GM18868 (cell line): Measurements from ENCODE around the gene CRTAP.
"Not testable (repeated sequence)": the region's sequence is repeated elsewhere in the genome, so short reads cannot be mapped to it uniquely, and the experiment has no call there.

Experiments used
- ATAC-seq: cut with Tn5 transposase; IDR thresholded peaks from one replicate; pipeline ENCODE4 v1.9.1; 2021; ENCODE audit warnings: mild to moderate bottlenecking, moderate library complexity; ENCODE audit not compliant: unreplicated experiment

CRTAP gene

DNA sequence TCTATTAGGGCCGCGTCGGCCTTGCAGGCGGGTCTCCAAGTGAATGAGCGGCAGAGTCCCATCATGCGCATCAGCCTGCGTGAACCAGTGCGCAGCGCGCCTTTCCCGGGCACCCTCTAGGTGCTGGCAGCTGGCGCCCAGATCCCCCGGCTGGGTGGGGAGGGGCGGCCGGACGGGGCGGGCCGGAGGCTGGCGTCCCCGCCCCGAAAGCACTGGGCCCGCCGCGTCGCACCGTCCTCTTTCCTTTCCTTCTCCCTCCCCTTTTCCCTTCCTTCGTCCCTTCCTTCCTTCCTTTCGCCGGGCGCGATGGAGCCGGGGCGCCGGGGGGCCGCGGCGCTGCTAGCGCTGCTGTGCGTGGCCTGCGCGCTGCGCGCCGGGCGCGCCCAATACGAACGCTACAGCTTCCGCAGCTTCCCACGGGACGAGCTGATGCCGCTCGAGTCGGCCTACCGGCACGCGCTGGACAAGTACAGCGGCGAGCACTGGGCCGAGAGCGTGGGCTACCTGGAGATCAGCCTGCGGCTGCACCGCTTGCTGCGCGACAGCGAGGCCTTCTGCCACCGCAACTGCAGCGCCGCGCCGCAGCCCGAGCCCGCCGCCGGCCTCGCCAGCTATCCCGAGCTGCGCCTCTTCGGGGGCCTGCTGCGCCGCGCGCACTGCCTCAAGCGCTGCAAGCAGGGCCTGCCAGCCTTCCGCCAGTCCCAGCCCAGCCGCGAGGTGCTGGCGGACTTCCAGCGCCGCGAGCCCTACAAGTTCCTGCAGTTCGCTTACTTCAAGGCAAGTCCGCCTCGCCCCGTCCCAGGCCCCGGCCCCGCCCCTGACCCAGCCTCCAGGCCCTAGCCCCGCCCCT lies at the start of gene CRTAP:
TSS of gene CRTAP (plus strand) at position 243 of the 850 bp plus-strand sequence. CDS start at position 307, 64 bp downstream.
- peak; percentile 78 for ATAC-seq

DNA sequence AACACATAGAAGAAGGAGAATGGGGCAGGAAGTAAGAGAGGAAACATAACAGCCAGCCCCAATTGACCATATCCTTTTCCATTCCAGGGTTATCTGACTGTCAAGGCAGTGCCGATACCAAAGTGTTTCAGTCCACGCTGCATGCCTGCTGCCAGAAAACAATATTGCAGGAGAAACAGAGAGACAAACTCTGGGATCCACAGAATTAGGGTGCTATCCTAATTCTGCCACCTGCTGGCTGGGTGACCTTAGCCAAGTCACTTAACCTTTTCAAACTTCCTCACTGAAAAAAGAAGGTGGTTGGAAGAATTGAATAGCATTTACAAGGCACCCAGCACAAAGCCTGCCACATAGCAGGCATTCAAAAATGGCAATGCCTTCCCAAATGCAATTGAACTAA lies 48.9 kb upstream of the CRTAP start:
- no peak for ATAC-seq

- no peak for ATAC-seq
Measured at GRCh38 chr3:33067484-33067883, 46.3 kb upstream of the CRTAP start.

DNA sequence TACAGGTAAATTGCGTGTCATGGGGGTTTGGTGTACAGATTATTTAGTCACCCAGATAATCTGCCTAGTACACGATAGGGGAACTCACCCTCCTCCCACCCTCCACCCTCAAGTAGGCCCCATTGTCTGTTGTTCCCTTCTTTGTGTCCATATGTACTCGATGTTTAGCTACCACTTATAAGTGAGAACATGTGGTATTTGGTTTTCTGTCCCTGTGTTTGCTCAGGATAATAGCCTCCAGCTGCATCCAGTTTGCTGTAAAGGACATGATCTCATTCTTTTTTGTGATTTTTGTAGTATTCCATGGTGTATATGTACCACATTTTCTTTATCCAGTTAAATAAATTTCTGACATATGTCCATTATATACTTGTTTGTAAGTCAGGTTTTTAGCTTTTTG lies 44.0 kb upstream of the CRTAP start:
- ATAC-seq = not testable (repeated sequence)

DNA sequence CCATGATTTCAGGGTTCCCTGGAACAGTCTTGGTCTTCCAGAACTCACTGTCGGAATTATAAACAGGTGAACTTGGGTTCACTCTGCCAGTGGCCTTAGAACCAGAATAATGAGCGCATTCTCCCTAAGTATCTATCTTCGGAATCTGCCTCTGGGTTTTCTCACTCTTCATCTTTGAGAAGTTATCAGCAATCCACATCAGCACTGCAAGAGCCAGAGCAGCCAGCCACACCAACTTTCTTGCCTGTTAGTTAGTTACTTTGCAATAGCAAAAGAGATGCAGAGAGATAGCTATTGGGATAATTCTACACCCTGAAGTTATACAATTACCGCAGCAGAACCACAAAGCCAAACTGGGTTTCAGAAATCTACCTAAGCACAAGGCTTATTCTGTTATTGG lies 42.6 kb upstream of the CRTAP start:
- ATAC-seq = no peak

DNA sequence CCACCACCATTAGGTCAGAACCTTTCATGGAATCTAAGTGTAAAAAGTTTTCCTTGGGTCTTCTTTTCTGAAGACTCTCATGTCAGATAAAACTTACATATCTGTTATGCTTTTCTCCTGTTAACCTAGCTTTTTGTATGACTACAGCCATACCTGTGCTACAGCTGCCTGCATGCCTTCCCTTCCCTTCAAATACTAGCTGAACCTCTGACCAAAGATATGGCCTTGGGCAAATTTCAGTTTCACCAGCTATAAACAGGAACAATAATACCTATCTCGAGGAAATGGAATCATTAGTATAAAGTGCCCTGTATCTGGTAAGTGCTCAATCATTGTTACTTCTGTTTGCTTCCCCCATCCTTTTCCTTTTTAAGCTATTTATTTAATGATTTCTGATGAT lies 41.9 kb upstream of the CRTAP start:
- no peak for ATAC-seq

DNA sequence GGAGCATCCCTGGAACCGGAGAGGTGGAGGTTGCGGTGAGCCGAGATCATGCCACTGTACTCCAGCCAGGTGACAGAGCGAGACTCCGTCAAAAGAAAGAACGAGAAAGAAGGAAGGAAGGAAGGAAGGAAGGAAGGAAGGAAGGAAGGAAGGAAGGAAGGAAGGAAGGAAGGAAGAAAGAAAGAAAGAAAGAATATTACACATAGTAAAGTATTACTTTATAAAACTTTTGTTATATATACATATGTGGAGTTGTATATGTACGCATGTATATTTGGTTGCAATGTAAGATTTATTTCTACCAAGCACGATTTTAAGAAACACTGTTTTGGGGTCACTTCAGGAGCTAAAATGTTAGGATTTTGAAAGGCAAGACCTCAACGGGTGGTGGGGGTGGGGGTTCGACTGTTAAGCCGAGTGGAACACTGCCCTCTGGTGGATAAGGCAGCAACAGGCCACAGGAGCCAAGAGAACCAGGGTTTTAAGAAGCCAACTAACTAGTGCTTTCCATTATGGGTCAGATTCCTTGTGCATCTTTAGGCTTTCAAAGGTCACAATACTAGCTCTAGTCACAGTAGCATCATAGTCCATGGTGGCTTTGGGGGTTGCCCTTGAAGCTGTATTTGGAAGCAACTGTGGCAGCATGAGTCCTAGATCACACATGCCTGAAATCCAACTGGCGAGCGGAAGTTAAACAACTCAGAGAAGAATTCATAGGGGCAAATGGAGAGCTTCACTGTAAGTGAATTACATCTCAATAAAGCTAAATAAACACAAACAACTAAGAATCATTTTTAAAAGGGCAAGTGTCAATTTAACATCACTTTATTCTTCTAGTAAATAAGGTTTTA lies 39.4 kb upstream of the CRTAP start:
- ATAC-seq = no peak

GRCh38 chr3:33075995-33076394 lies 37.8 kb upstream of the CRTAP start:
- no peak for ATAC-seq

GRCh38 chr3:33076952-33077351 lies 36.9 kb upstream of the CRTAP start:
- no peak for ATAC-seq

- ATAC-seq = no peak
Measured at GRCh38 chr3:33077976-33078375, 35.8 kb upstream of the CRTAP start.

DNA sequence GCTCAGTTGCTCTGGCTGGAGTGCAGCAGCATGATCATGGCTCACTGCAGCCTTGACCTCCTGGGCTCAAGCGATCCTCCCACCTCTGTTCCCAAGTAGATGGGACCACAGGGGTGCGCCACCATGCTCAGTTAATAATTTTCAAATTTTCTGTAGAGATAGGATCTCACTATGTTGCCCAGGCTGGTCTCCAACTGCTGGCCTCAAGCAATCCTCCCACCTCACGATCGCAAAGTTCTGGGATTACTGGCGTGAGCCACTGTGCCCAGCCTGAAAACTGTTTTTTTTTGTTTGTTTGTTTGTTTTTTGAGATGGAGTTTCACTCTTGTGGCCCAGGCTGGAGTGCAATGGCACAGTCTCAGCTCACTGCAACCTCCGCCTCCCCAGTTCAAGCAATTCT lies 34.0 kb upstream of the CRTAP start:
- not testable (repeated sequence) for ATAC-seq

DNA sequence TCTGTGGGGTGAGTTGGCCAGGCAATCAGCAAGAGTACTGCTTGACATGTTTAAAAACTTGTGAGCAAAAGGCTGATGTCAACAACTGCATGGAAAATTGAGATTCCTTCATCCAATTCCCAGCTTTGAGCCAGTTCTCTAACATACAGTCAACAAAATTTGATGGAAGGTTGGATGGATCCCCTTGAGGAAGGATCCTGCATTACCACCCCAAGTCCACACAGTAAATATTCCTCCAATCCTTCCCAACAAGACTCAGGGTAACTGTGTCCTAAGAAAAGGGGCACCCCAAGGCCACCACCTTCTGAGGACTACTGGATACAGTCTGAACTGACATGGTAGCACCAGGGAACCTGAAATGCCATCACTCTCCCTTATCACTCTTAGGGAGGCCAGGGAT lies 32.0 kb upstream of the CRTAP start:
- ATAC-seq = no peak

GRCh38 chr3:33083958-33084357 lies 29.9 kb upstream of the CRTAP start:
- no peak for ATAC-seq

GRCh38 chr3:33088691-33089090 lies 25.1 kb upstream of the CRTAP start:
- ATAC-seq = no peak

- ATAC-seq = peak; percentile 87
Measured at GRCh38 chr3:33089515-33089914, 24.3 kb upstream of the CRTAP start.

DNA sequence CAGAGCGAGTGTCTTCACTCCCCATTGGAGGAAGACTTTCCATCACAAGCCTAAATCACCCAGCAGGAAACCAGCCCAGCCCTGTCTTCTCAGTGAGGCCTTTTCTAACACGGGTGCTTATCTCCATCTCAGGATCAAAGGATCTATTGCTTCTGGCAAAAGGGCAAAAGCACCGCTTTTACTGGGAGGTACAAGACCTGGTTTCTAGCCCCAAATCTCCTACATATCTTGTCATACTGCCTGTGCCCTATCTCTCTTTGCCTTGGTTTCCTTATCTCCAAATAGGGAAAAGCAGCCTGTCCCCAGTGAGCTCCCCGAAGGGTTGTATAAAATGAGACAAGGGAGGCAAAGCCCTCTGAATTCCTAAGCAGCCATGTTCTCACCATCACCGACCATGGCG lies 22.1 kb upstream of the CRTAP start:
- no peak for ATAC-seq

GRCh38 chr3:33092496-33093254 lies 21.1 kb upstream of the CRTAP start:
- ATAC-seq = no peak

DNA sequence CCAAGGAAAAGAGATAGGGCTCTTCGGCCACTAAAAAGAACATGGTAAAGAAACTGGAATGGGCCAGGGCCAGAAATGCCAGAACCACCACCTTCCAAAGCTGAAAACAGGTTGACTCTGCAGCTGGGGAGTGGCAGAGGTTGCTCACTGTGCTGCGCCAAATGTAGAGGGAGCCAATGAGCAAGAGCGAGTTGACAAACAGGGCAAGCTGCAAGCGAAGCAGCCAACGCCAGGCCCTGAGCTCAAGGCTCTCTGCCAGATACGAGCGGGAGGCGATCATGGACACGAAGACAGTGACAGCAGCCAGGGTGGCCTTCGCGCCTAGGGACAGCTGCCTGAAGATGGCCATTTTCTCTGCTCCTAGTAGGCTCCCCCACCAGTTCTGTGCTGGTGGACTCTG lies 20.0 kb upstream of the CRTAP start:
- ATAC-seq = no peak

- ATAC-seq = no peak
Measured at GRCh38 chr3:33095436-33095835, 18.4 kb upstream of the CRTAP start.

DNA sequence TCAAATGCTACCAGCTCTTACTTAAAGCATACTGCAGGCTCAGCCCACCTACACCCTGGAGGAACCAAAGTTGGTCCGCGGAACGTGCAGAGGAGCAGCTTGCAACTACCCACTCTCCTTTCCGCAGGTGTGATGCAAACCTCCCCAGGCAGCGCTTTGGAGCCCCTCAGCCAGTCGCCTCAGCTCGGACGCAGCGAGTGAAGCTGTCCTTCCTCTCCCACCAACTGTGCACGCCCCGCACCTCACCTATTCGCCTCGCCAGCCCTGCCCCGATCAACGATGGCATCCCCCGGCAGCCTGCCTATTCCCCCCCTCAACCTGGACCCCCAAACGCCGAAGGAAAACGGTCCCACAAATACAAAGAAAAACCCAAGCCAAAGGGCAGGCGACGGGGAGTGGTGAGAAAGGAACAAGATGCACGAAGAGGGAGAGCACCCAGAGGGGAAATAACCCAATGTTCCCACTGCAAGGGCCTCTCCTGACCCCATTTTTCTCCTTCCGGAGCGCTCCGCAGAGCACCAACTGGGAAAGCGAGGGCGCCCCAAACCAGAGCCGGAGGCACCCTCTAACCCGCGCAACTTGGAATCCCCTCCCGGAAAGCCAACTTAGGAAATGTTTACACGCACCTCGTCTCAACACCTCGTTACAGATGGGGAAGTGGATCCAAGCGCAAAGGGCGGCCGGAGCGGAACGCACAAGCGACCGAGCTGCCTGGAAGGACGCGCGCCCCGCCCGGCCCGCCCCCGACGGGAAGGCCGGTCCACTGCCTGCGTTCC lies 17.5 kb upstream of the CRTAP start:
- ATAC-seq = peak; percentile 49
